ENCODE results near the gene TIMM22. TPM values are rescaled to one million over a fixed set of nuclear protein-coding genes. Genes with fewer than 3 reads are reported as not detected.

The TIMM22 gene
- total and polyA plus RNA-seq, 4 donors = 7.2 to 12.2 (median 9.9) TPM

- no peak for ATAC-seq (ENCODE audit: insufficient read depth, low FRiP score)
- H3K27ac ChIP-seq (ENCODE audit: low read depth in 1 of 2, low read length in 1 of 2) = peak overlapping the region; percentile 4 to 88
These were observed 22.5 kb downstream of the TIMM22 start for GRCh38 chr17:1019451-1019850.

GRCh38 chr17:1021147-1021546 lies 24.2 kb downstream of the TIMM22 start:
- peaks cover 0 to 31% (median 0%) of the 10 kb centered on the region in 4 donors for H3K36me3 ChIP-seq (ENCODE audit: control insufficient read depth in 4 of 4, insufficient read depth in 4 of 4, low read length in 4 of 4)
- ATAC-seq (ENCODE audit: insufficient read depth, low FRiP score) = no peak
- H3K4me1 ChIP-seq (ENCODE audit: control insufficient read depth in 5 of 5, insufficient read depth in 5 of 5, low read length in 5 of 5) = peaks cover 0 to 13% (median 0%) of the 10 kb centered on the region in 5 donors
- peak overlapping the region in 1 of 2 donors; percentile 3 for H3K27ac ChIP-seq (ENCODE audit: low read depth in 1 of 2, low read length in 1 of 2)
- peaks cover 0 to 2% (median 0%) of the 10 kb centered on the region in 4 donors for H3K9me3 ChIP-seq (ENCODE audit: control insufficient read depth in 4 of 4, insufficient read depth in 3 of 4, low read length in 3 of 4)
- no peak overlapping the region for H3K9ac ChIP-seq (ENCODE audit: insufficient read depth in 1 of 2, low read length in 2 of 2)
- DNase-seq = no peak
- TF ChIP-seq CTCF (IDR thresholded peaks at IDR 0.05; ENCODE audit: control extremely low read depth, extremely low read depth) = no peak
- H3K27me3 ChIP-seq (ENCODE audit: control insufficient read depth in 3 of 3, insufficient read depth in 3 of 3, low read length in 2 of 3) = no peaks in the 10 kb centered on the region
- WGBS, 2 donors = 89 to 93% methylated on average over 16 to 17 of the region's 17 CpGs
- H3K4me3 ChIP-seq = no peak overlapping the region

More at GRCh38 chr17:1019451-1019850, 22.5 kb downstream of the TIMM22 start:
- no peak overlapping the region for H3K9ac ChIP-seq (ENCODE audit: insufficient read depth in 1 of 2, low read length in 2 of 2)
- WGBS, 2 donors = 60 to 70% methylated on average over 10 of the region's 10 CpGs
- no peak for TF ChIP-seq CTCF (IDR thresholded peaks at IDR 0.05; ENCODE audit: control extremely low read depth, extremely low read depth)
- H3K4me1 ChIP-seq (ENCODE audit: control insufficient read depth in 5 of 5, insufficient read depth in 5 of 5, low read length in 5 of 5) = peaks cover 0 to 13% (median 0%) of the 10 kb centered on the region in 5 donors
- H3K4me3 ChIP-seq = no peak overlapping the region
- DNase-seq = peak in 1 of 3 donors; percentile 39
- peaks cover 0 to 2% (median 0%) of the 10 kb centered on the region in 4 donors for H3K9me3 ChIP-seq (ENCODE audit: control insufficient read depth in 4 of 4, insufficient read depth in 3 of 4, low read length in 3 of 4)
- no peaks in the 10 kb centered on the region for H3K27me3 ChIP-seq (ENCODE audit: control insufficient read depth in 3 of 3, insufficient read depth in 3 of 3, low read length in 2 of 3)
- H3K36me3 ChIP-seq (ENCODE audit: control insufficient read depth in 4 of 4, insufficient read depth in 4 of 4, low read length in 4 of 4) = peaks cover 0 to 25% (median 0%) of the 10 kb centered on the region in 4 donors

- DNase-seq = peak in 2 of 3 donors; percentile 65 to 74
- H3K9me3 ChIP-seq (ENCODE audit: control insufficient read depth in 4 of 4, insufficient read depth in 3 of 4, low read length in 3 of 4) = no peaks in the 10 kb centered on the region
- no peak overlapping the region for H3K4me3 ChIP-seq
- WGBS, 2 donors = 79 to 83% methylated on average over 23 to 32 of the region's 32 CpGs
- H3K9ac ChIP-seq (ENCODE audit: insufficient read depth in 1 of 2, low read length in 2 of 2) = no peak overlapping the region
- TF ChIP-seq CTCF (IDR thresholded peaks at IDR 0.05; ENCODE audit: control extremely low read depth, extremely low read depth) = no peak
- H3K27me3 ChIP-seq (ENCODE audit: control insufficient read depth in 3 of 3, insufficient read depth in 3 of 3, low read length in 2 of 3) = no peaks in the 10 kb centered on the region
- peaks cover 0 to 38% (median 0%) of the 10 kb centered on the region in 4 donors for H3K36me3 ChIP-seq (ENCODE audit: control insufficient read depth in 4 of 4, insufficient read depth in 4 of 4, low read length in 4 of 4)
- peak overlapping the region; percentile 7 to 35 for H3K27ac ChIP-seq (ENCODE audit: low read depth in 1 of 2, low read length in 1 of 2)
- peaks cover 0 to 13% (median 0%) of the 10 kb centered on the region in 5 donors for H3K4me1 ChIP-seq (ENCODE audit: control insufficient read depth in 5 of 5, insufficient read depth in 5 of 5, low read length in 5 of 5)
- ATAC-seq (ENCODE audit: insufficient read depth, low FRiP score) = no peak
These were observed 25.5 kb downstream of the TIMM22 start for GRCh38 chr17:1022278-1023024.
